GM12872 (cell line): ENCODE data around the gene EFCAB5.

Experiments used
- CTCF ChIP-seq: IDR thresholded peaks from 3 replicates; pipeline ENCODE4 v1.5.1; 2011; ENCODE audit warnings: low read depth, mild to moderate bottlenecking, low read length, moderate library complexity; ENCODE audit not compliant: insufficient read depth

EFCAB5 gene

GRCh38 chr17:29929533-29930408 lies 11.7 kb upstream of the EFCAB5 start, which contains the start of gene SSH2:
SSH2 (minus strand) TSS chr17:29930228; CDS start chr17:29930000, 228 bp downstream.
- no peak for TF ChIP-seq CTCF

GRCh38 chr17:29930409-29931010 lies 10.9 kb upstream of the EFCAB5 start:
- TF ChIP-seq CTCF, result no peak

DNA sequence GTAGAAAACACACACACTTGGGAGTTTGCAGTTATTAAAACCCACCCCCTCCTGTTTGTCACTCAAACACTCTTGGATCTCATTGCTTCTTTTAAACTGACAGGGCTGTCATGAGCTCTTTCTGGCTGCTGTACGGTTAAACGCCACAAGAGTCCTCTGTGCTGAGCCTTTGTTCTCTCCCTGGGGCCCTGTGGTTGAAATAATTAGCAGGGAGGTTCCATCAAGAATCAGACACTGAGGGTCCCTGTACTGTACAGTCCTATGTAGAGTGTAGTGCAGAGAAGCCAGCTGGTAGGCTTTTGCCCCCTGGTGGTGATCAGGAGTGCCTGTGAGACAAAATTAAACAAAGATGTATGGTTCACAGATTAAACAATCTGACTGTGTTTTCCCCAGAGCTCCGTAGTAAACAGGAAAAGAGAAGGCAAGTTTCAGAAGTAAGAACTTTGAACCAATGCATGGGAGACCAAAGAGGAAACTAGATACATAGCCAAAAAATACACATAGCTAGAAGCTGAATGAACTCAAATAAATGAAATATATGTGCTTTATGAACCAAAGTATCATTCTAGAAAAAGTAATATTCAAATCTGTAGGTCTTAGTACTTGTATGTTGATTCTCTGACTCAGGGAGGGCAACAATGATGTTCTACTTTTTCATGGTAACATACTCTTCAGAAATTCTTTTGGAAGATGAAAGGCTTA lies 10.1 kb upstream of the EFCAB5 start:
- TF ChIP-seq CTCF, result peak; percentile 91

DNA sequence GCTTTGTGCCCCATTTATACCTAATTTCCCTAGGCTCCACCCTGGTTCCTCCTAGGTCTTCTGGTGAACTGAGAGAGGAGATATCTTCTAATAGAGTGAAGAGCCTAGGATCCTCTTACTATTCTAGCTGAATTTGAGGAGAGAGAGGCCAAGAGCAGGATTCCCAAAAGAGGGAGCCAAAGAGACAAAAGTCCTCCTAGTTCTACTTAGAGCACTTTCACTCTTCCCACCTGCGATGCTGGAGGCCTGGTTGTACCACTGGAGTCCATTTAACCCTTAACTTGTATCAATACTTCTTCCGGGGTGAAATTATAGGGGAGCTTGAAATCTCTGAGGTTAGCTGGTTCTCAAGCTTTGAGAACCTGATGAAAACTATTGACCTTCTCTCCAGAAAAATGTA lies 8.1 kb upstream of the EFCAB5 start:
- TF ChIP-seq CTCF, result no peak

- TF ChIP-seq CTCF, result no peak
Measured at GRCh38 chr17:29936724-29937123, 4.7 kb upstream of the EFCAB5 start.

DNA sequence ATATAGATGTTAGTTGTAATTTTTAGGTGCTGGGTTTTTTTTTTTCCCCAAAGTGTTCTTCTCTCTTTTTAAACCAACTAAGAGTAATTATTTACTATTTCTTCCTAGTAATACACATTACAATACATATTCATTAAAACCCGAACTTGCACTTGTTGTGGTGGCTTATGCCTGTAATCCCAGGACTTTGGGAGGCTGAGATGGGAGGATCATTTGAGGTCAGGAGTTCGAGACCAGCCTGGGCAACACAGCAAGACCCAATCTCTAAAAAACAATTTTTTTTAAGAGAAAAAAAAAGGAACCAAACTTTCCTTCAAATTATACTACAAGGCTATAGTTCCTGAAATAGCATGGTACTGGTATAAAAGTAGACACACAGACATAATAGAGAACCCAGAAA lies 3.8 kb downstream of the EFCAB5 start:
- TF ChIP-seq CTCF, result no peak

DNA sequence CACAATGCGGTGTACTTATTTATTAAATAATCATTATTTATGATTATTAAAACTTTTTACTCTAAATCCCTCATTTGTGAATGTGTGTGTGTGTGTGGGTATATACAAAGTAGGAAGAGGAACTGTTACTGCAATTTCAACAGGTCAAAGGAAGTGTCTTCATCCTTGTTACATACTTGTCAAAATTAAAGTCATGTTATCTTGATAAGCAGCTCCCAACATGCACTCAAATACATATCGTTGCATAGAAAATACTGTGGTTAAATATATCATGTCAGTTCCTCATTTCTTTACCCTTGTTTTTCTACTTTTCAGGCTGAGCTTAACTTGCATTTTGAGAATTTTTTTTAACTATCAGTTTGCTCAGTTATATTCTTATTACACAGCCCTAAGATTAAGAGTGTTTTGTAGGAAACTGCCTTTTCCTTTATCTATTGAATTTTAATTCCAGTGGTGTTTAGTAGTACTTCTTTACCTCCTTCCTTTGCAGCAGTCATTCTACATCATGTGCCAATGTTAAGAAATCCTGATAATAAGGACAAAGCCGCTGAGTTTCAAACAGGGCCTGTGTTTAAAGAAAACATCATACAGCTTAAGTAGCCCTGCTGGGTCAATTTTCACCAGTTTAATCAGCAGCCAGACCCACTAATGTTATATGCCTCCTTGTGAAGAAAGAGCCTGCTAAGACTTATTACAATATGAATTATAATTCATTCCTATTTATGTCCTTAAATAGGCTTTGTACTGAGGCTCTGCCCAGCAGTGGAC lies 7.2 kb downstream of the EFCAB5 start:
- TF ChIP-seq CTCF, result no peak
